Sigmoid colon (tissue), 7 donors: ENCODE data around the gene DOP1B. TPM values are rescaled to one million over a fixed set of nuclear protein-coding genes. Genes with fewer than 3 reads are reported as not detected.

ENCODE experiments used
- DNase-seq: peaks from one replicate; pipeline ENCODE4 v3.0.0-alpha.2; 2019
- H3K27ac ChIP-seq, 4 donors: fragments of 200-600 bp; sonication (generic); one replicate each; pipeline ENCODE4 v1.5.1; 2016 to 2019; ENCODE audit warnings: mild to moderate bottlenecking in 1 of 4
- H3K27me3 ChIP-seq, 3 donors: fragments of 200-600 bp; sonication (generic); one replicate each; pipeline ENCODE4 v1.5.1; 2019; ENCODE audit warnings: mild to moderate bottlenecking in 1 of 3
- H3K36me3 ChIP-seq, 4 donors: fragments of 200-600 bp; sonication (generic); one replicate each; pipeline ENCODE4 v1.5.1; 2016 to 2019
- H3K4me1 ChIP-seq, 4 donors: fragments of 200-600 bp; sonication (generic); one replicate each; pipeline ENCODE4 v1.5.1; 2017 to 2019
- H3K4me3 ChIP-seq, 4 donors: fragments of 200-600 bp; sonication (generic); one replicate each; pipeline ENCODE4 v1.5.1; 2017 to 2019; ENCODE audit warnings: mild to moderate bottlenecking in 2 of 4, moderate library complexity in 1 of 4
- H3K9me3 ChIP-seq, 4 donors: fragments of 200-600 bp in 3 of 4; sonication (generic) in 3 of 4; one replicate each; pipeline versions ENCODE4 v1.5.1 to v1.6.1; 2013 to 2019
- EP300 ChIP-seq, 4 donors: sonication (generic); formaldehyde crosslinking; IDR thresholded peaks; one replicate each; pipeline ENCODE4 v1.6.1; 2017; ENCODE audit warnings: antibody characterized with exemption in 4 of 4
- POLR2A ChIP-seq, 2 donors: fragments of 450-650 bp; IDR thresholded peaks; one replicate each; pipeline ENCODE4 v1.6.1; 2016; ENCODE audit warnings: antibody characterized with exemption in 2 of 2, mild to moderate bottlenecking in 2 of 2, moderate library complexity in 2 of 2
- POLR2AphosphoS5 ChIP-seq, 4 donors: sonication (generic); formaldehyde crosslinking; IDR thresholded peaks; one replicate each; pipeline ENCODE4 v1.6.1; 2017; ENCODE audit warnings: antibody characterized with exemption in 4 of 4
- WGBS, 2 donors: extraction: QIAGEN DNeasy Blood & Tissue Kit; methylation state at CpG; one replicate each; pipeline ENCODE4 v1.1.7; 2013; 5-methylcytosine and 5-hydroxymethylcytosine counted together
- intact Hi-C: fragments of 100-400 bp; cut with DNase I; formaldehyde crosslinking; loops from one replicate; pipeline ENCODE4 v1.15.1; 2023
- polyA plus RNA-seq, 3 donors: library from polyadenylated mRNA; stranded (reverse); fragments of 200-250 nt; gene quantifications; one replicate each; pipeline ENCODE4 v1.2.3, GENCODE V29; 2013
- total RNA-seq, 4 donors: library from RNA; depleted of rRNA; stranded (reverse); fragments of >200 nt; gene quantifications; one replicate each; pipeline ENCODE4 v1.1.0, GENCODE V29; 2016
- TF ChIP-seq, protein P1 (sequence below), 4 experiments: fragments of 450-650 bp in 3 of 4; fragments of 200-600 bp in 1 of 4; IDR thresholded peaks; one replicate each; pipeline ENCODE4 v1.5.1; 2016 to 2019; ENCODE audit warnings: antibody characterized with exemption in 4 of 4, mild to moderate bottlenecking in 3 of 4, moderate library complexity in 2 of 4
- donor health status: healthy with polysubstance abuse.
- donor health status: Bipolar disorder and iron deficiency.
- donor health status: healthy.

The DOP1B gene
- total and polyA plus RNA-seq, 7 donors = 7.4 to 20.7 (median 12.5) TPM

DNA sequence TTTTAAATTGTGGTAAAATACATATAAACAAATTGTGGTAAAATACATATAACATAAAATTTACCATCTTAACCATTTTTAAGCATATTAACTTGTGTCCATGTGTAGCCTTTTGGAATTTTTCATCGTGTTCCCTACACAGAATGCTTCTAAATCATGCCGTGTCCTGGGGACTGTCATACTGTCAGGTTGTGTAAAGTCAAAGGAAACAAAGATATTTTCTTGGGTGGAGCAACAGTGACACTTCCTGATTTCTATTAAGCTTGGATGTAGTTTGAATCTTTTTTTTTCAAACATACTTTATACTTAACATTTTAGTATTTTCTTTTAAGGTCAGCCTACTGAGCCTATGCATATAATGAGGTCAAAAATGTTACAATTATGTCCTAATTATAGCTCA is 32.3 kb downstream of the DOP1B start:
- intact Hi-C loops = no loop called here
- DNase-seq = no peak
- H3K36me3 ChIP-seq = no peaks in the 10 kb centered on the region
- H3K27me3 ChIP-seq = no peaks in the 10 kb centered on the region
- peaks cover 0 to 18% (median 14%) of the 10 kb centered on the region in 4 donors for H3K4me1 ChIP-seq
- TF ChIP-seq POLR2A (IDR thresholded peaks at IDR 0.05) (no peak), POLR2AphosphoS5 (IDR thresholded peaks at IDR 0.05) (peak in 2 of 4 donors; percentile 45 to 64), EP300 (IDR thresholded peaks at IDR 0.05) (no peak)
- TF ChIP-seq, protein P1, sequence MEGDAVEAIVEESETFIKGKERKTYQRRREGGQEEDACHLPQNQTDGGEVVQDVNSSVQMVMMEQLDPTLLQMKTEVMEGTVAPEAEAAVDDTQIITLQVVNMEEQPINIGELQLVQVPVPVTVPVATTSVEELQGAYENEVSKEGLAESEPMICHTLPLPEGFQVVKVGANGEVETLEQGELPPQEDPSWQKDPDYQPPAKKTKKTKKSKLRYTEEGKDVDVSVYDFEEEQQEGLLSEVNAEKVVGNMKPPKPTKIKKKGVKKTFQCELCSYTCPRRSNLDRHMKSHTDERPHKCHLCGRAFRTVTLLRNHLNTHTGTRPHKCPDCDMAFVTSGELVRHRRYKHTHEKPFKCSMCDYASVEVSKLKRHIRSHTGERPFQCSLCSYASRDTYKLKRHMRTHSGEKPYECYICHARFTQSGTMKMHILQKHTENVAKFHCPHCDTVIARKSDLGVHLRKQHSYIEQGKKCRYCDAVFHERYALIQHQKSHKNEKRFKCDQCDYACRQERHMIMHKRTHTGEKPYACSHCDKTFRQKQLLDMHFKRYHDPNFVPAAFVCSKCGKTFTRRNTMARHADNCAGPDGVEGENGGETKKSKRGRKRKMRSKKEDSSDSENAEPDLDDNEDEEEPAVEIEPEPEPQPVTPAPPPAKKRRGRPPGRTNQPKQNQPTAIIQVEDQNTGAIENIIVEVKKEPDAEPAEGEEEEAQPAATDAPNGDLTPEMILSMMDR (IDR thresholded peaks at IDR 0.05) = no peak
- 9 to 21% methylated on average over 2 of the region's 2 CpGs for WGBS, 2 donors
- H3K9me3 ChIP-seq = no peaks in the 10 kb centered on the region
- no peak overlapping the region for H3K27ac ChIP-seq
- no peak overlapping the region for H3K4me3 ChIP-seq

DNA sequence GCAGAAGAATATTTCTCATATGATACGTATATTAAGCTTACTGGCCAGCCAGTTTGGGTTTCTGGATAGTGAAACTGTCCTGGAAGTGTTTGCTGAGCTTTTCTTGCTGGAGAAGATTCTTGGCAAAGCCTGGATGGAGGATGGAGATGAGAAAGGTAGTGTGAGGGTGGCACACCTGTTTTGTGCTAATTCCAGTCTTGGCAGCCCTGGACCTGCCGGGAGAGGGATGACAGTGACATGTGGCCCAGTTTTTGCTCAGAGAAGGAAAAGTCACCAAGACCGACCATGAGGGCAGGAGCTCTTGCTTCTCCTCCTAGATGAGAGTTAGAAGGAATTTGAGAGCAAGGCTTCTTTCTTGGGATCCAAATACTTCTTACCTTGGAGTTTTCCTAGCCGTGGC is 34.1 kb downstream of the DOP1B start:
- DNase-seq = no peak
- no peaks in the 10 kb centered on the region for H3K36me3 ChIP-seq
- 91 to 95% methylated on average over 4 of the region's 4 CpGs for WGBS, 2 donors
- intact Hi-C loops = no loop called here
- H3K27ac ChIP-seq = no peak overlapping the region
- H3K4me3 ChIP-seq = no peak overlapping the region
- TF ChIP-seq, protein P1 (IDR thresholded peaks at IDR 0.05) = no peak
- TF ChIP-seq EP300 (IDR thresholded peaks at IDR 0.05) (no peak), POLR2AphosphoS5 (IDR thresholded peaks at IDR 0.05) (no peak), POLR2A (IDR thresholded peaks at IDR 0.05) (no peak)
- H3K9me3 ChIP-seq = no peaks in the 10 kb centered on the region
- no peaks in the 10 kb centered on the region for H3K27me3 ChIP-seq
- peaks cover 0 to 18% (median 14%) of the 10 kb centered on the region in 4 donors for H3K4me1 ChIP-seq

DNA sequence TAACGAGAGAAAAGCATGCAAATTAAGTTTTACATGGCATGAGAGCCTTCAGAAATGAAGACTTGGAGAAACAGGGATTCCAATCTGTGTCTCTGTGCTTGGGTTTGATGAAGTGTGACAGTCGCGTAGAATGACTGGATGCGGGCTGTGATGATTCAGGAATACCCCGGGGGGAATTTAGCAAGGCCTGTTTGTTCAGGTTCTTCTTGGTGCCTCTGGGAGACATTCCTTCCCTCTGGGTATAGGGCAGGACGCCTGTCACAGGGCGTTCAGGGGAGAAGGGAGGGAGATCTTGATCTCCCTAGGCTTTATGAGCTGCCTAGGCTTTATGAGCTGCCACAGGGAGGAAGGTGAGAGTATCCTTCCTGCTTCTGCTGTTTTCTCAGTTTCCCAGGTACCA is 36.6 kb downstream of the DOP1B start:
- TF ChIP-seq, protein P1 (IDR thresholded peaks at IDR 0.05) = no peak
- TF ChIP-seq POLR2A (IDR thresholded peaks at IDR 0.05) = no peak
- TF ChIP-seq POLR2AphosphoS5 (IDR thresholded peaks at IDR 0.05) = no peak
- TF ChIP-seq EP300 (IDR thresholded peaks at IDR 0.05) = no peak
- no peaks in the 10 kb centered on the region for H3K36me3 ChIP-seq
- whole genome bisulfite sequencing, 2 donors = 87 to 88% methylated on average over 7 of the region's 7 CpGs
- H3K27ac ChIP-seq = no peak overlapping the region
- no peak overlapping the region for H3K4me3 ChIP-seq
- no peak for DNase-seq
- H3K4me1 ChIP-seq = peaks cover 0 to 13% (median 11%) of the 10 kb centered on the region in 4 donors
- intact Hi-C loops = no loop called here
- H3K9me3 ChIP-seq = no peaks in the 10 kb centered on the region
- H3K27me3 ChIP-seq = no peaks in the 10 kb centered on the region

DNA sequence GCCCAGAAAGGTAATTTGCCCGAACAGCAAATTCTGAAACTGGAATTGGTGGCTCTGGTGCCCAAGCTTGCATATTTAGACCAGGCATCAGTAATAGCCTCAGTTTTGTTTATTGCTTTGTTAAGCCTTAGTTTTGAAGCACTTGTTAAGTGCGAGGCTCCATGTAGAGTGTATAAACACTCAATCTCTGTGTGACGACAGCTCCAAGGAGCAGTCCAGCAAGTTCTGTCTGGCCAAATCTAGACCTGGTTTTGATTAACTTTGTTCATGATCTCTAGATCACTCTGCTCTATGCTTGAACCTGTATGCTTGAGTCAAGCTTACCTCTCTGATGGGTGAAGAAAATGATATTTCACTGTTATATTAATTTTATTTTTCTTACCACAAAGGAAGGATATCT is 37.4 kb downstream of the DOP1B start:
- TF ChIP-seq POLR2A (IDR thresholded peaks at IDR 0.05) (no peak), POLR2AphosphoS5 (IDR thresholded peaks at IDR 0.05) (no peak), EP300 (IDR thresholded peaks at IDR 0.05) (no peak)
- TF ChIP-seq, protein P1 (IDR thresholded peaks at IDR 0.05) = no peak
- Histone ChIP-seq H3K4me3 (no peak overlapping the region), H3K27me3 (no peaks in the 10 kb centered on the region), H3K9me3 (no peaks in the 10 kb centered on the region), H3K27ac (no peak overlapping the region), H3K4me1 (peaks cover 0 to 5% (median 3%) of the 10 kb centered on the region in 4 donors), H3K36me3 (peaks cover 0 to 5% (median 0%) of the 10 kb centered on the region in 4 donors)
- intact Hi-C loops = no loop called here
- 72 to 75% methylated on average over 3 of the region's 3 CpGs for WGBS, 2 donors
- no peak for DNase-seq

DNA sequence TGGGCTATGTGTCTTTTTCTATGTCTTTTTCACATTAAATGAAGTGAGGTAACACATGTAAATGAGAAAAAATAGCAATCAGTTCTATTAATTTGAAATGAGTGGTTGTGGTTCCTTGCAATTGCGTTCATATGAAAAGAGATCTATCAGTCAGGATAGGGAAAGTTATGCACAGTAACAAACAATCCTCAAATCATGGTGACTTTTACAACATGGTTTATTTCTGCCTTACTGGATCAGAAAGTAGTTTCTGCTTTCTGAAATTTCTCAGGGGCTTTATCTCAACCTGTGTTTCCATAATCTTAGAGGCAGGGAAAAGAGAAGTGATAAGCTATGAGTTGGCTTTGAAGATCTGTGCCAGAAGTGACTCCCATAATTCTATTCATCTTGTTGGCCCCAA is 39.0 kb downstream of the DOP1B start:
- Histone ChIP-seq H3K27ac (no peak overlapping the region), H3K27me3 (no peaks in the 10 kb centered on the region), H3K9me3 (no peaks in the 10 kb centered on the region), H3K4me3 (no peak overlapping the region), H3K4me1 (no peaks in the 10 kb centered on the region), H3K36me3 (peaks cover 0 to 21% (median 2%) of the 10 kb centered on the region in 4 donors)
- 93 to 98% methylated on average over 1 of the region's 1 CpG for WGBS, 2 donors
- no peak for DNase-seq
- TF ChIP-seq POLR2AphosphoS5 (IDR thresholded peaks at IDR 0.05) = no peak
- TF ChIP-seq EP300 (IDR thresholded peaks at IDR 0.05) = no peak
- TF ChIP-seq, protein P1 (IDR thresholded peaks at IDR 0.05) = no peak
- no peak for TF ChIP-seq POLR2A (IDR thresholded peaks at IDR 0.05)
- intact Hi-C loops = no loop called here
